H54 (cell line): ENCODE measurements around the gene SORT1.
"Not testable (repeated sequence)": the region's sequence is repeated elsewhere in the genome, so short reads cannot be mapped to it uniquely, and the experiment has no call there.

Experiments
- DNase-seq: peaks from one replicate; pipeline ENCODE4 v3.0.0; 2011; ENCODE audit warnings: low spot score, mixed read lengths; ENCODE audit not compliant: insufficient read length
- FAIRE-seq: peaks from 3 replicates; lab custom pipeline; 2011; peaks lifted over from hg19 to GRCh38; lab: Jason Lieb, UNC
- POLR2A ChIP-seq: IDR thresholded peaks from 2 replicates; pipeline ENCODE4 v1.6.1; 2011; ENCODE audit warnings: low read depth, mild to moderate bottlenecking, low read length

The SORT1 gene

DNA sequence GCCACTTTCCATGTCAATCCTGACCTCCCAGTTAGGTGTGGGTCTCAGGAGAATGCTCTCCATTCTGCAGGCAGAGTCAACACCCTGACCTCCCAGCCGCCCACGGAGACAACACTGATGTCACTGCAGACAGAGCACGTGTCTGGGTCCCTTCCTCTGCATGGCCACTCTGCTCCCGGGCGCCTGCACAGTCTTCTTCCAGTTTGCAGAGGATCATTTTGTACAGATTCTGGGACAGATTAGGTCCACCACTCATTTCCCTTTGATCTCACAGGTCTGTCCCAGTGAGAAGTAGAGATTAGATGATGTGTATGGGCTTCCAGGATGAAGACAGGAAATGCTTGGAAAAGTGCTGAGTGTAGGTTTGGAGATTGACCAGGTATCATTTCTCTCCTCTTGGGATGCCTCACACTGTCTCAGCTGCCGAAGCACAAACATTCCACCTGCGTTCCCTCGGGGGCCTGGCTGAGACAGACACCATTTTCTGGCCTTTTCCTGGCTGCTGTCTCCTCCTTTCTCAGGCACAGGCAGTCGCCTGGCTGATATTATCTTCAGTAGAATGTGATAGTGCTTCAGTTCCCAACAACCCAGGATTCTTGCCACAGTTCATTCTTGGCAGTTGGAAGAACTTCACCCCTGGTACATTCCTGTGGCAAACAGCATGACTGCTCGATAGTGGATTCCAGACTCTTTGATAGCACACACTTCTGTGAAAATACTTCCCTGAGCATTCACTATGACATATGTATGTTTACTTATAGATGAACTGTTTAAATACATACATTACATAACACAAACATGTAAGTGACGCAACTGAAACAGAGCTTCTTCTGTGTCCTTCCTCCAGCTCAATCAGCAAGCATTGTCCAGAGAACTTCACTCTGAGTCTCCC lies 98.8 kb downstream of the SORT1 start:
- DNase-seq, result no peak
- FAIRE-seq, result no peak
- TF ChIP-seq POLR2A, result no peak

DNA sequence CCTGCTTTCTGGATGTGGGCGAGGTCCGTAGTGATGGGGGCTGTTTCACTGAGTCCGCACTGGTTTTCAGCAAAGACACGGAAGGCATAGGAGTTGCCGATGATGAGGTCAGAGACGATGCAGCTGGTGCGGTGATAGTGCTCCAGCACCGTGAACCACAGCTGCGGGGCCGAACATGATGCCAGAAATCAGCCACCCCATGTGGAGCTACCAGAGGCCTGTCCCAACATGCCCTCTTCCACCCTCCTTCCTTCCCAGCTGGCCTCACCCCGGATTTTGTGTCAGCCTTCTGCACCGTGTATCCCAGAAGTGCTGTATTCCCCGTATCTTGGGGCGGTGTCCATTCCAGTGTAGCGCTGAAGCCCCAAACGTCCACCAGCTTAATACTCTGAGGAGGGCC lies 100.9 kb downstream of the SORT1 start:
- no peak for TF ChIP-seq POLR2A
- FAIRE-seq (no peak), DNase-seq (no peak)

DNA sequence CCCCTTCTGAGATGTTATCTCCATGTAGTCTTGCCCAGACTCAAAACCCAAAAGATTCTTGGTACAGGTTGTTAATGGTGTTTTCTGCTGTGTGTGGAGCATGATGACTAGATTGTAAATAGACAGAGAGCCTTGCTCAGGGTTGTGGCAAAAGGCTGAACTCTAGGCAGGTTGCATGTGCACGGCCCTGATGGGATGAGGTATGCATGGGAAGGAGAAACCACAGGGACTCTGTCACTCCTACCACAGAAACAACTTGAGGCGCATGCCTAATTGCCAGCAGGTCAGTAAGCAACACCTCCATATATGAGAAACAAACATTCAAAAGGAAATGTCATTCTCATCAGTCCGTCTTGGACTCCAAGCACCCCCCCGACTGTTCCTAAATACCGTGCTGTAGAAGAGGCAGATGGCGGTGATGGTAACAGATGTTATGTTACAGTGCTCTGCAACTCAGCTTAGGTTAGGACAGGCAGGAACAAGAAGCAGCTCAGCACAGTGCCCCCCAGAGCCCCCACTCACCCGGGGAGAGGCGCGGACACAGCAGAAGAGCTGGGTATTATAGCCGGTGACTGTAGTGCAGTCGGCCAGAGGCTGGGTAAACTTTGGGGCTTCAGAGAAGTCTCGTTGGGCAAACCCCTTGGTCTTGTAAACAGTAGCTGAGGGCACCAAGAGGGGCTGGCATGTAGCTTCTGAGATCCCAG lies 101.9 kb downstream of the SORT1 start:
- no peak for DNase-seq
- no peak for TF ChIP-seq POLR2A
- no peak for FAIRE-seq

DNA sequence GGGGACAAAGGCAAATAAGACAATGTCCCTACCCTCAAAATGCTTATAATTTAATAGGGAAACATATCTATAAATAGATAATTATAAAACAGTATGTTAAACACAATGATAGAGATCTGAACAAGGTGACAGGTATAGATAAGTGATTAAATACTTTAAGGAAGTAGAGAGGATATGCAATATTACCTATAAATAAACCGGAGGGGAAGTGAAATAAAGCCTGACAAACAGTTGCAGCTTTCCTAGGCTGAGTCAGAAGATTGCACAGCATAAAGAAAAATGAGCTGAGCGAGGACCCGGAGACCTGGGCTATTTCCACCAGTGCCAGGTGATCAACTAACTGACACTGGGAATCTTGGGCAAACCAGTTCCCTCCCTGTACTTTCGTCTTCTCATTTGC lies 103.2 kb downstream of the SORT1 start:
- DNase-seq (no peak), FAIRE-seq (no peak)
- TF ChIP-seq POLR2A, result no peak

DNA sequence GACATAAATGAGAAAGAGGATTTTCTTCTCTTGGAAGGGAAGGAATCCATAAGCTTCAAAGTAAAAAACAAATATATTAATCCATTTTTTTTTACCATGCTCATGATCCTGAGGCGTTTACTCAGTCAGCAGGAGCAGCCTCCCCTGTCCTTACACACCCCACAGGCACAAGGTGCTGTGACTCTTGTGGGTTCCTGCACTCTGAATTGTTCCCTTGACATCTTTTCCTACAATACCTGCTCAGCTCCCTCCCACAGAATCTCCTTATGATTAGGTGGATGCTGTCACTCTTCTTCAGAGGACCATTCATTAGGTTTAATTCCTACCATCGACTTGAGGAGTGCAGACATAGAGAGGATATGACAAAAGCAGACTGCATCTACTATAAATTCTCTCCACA lies 104.7 kb downstream of the SORT1 start:
- FAIRE-seq (no peak), DNase-seq (no peak)
- TF ChIP-seq POLR2A, result no peak

DNA sequence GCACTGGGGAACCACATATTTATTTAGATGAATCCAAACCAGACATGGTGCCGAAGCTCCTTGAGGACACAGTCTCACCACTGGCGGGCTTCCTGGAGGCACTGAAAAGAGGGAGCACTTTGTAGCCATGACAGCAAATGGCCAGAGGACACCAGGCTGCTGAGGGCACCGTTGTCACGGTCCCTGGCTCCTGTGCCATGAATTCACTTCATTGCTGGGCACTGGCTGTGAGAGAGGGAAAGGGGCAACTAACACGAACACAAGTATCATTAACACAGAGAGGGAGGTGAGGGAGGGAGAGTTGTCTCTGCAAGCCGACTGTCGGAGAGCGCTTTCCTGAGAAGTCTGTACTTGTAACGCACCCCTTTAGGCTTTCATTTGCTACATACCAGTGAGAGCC lies 105.4 kb downstream of the SORT1 start:
- FAIRE-seq (no peak), DNase-seq (no peak)
- TF ChIP-seq POLR2A, result no peak

- TF ChIP-seq POLR2A, result no peak
- FAIRE-seq, result no peak
- no peak for DNase-seq
These were observed 106.7 kb downstream of the SORT1 start for GRCh38 chr1:109290998-109291397.

DNA sequence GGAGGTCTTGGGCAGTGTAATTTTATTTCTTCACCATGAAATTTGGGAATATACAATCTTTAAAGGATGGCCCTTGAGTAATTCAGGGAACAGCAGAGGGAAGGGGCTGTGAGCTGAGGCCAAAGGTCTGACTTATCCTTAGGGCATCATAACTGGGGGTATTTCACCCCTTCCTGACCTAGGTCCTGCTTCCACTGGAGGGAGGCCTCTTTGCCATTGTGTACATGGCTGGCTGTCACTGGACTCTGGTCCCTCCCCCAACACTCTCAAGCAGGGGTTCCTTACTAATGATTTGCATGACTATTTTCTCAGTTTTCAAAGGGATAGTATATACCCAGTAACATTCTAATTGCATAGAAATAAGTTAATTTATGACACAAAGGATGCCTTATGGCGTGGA lies 107.6 kb downstream of the SORT1 start:
- DNase-seq (no peak), FAIRE-seq (no peak)
- TF ChIP-seq POLR2A, result no peak

DNA sequence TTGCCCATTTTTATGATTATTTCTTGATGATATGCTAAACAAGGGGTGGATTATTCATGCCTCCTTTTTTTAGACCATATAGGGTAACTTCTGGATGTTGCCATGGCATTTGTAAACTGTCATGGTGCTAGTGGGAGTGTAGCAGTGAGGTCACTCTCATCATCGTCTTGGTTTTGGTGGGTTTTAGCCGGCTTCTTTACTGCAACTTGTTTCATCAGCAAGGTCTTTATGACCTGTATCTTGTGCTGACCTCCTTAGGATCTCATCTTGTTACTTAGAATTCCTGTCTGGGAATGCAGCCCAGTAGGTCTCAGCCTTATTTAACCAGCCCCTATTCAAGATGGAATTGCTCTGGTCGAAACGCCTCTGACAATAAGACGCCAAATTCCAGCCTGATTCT lies 111.0 kb downstream of the SORT1 start:
- DNase-seq, FAIRE-seq: not testable (repeated sequence)

GRCh38 chr1:109283748-109284600 lies 113.7 kb downstream of the SORT1 start:
- no peak for FAIRE-seq
- TF ChIP-seq POLR2A, result no peak

DNA sequence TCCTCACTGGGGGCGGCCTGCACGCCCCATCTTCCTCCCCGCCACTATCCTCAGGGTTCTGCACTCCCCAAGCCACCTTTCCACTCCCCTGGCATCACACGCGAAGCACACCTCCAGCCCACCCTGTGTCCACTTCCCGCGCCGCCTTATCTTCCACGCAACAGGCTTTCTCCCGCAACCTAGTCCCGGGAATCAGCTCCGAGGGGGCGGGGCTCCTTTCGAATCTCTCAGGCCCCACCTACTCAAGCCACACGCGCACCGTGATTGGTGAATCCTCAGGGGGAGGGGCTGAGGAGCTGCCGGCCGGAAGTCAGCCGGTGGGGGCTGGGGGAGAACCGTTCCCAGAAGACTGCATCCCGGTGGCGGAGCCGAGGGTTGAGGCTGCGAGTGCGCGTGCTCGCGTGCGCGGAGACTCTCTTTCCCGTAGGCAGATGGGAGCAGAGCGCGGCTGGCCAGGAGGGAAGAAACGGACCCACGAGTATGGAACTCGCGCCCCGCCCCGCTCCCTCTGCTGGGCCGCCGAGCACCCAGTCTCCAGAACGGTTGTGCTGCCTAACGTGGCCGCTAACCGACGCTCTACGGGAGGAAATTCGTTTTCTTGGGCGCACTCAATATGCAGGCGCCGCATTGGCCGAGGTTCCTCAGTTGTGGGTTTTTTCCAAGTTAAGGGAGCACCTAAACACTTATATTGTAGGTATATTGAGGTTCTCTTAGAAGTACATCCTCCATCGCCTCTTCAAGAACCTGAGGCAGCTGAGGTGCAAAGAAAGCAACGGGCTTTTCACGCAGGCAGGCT lies 114.6 kb downstream of the SORT1 start, which contains the start of gene PSRC1:
Gene PSRC1, minus strand, starts transcription at position 194 of the 796 bp plus-strand sequence.
- TF ChIP-seq POLR2A, result peak; percentile 75
- FAIRE-seq (peak; percentile 15), DNase-seq (peak; percentile 96)

More at GRCh38 chr1:109283748-109284600, 113.7 kb downstream of the SORT1 start:
- no peak for DNase-seq

DNA sequence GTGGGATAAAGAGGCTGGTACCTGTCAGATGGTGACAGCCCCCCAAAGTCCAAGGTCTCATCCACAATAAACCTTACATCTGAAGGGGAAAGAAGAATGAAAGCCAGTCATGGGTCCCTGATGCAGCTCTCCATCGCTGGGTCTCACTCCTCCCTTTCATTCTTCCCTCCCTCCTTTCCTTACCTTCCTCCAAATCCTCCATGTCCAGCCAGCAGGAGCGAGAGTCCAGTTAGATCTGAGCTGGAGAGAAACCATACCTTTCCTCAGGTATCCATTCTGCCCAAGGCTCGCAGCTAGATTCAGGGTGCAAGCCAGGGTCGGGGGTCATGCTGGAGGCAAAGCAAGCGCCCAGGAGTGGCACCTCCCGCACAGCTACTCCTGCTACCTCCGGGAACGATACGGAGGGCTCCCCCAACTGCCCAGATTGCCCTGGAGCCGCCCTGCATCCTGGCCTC lies 115.2 kb downstream of the SORT1 start:
- DNase-seq, result peak; percentile 50
- FAIRE-seq, result no peak
- no peak for TF ChIP-seq POLR2A
